Peyer's patch (tissue), 4 donors: ENCODE results near the gene RNF13. TPM values are rescaled to one million over a fixed set of nuclear protein-coding genes. Genes with fewer than 3 reads are reported as not detected.

Experiments used
- DNase-seq, 3 donors: peaks; one replicate each; pipeline ENCODE4 v3.0.0-alpha.2; 2017 to 2019
- H3K27ac ChIP-seq, 4 donors: fragments of 200-600 bp; sonication (generic); one replicate each; pipeline ENCODE4 v1.5.1; 2016 to 2019
- H3K27me3 ChIP-seq, 2 donors: fragments of 200-600 bp; sonication (generic); one replicate each; pipeline ENCODE4 v1.5.1; 2019
- H3K36me3 ChIP-seq, 3 donors: fragments of 200-600 bp; sonication (generic); one replicate each; pipeline ENCODE4 v1.5.1; 2016 to 2019
- H3K4me1 ChIP-seq, 4 donors: fragments of 200-600 bp; sonication (generic); one replicate each; pipeline ENCODE4 v1.5.1; 2016 to 2019
- H3K4me3 ChIP-seq, 4 donors: fragments of 200-600 bp; sonication (generic); 1 replicate in 3 of 4; 2 replicates in 1 of 4; pipeline ENCODE4 v1.5.1; 2016 to 2019; ENCODE audit warnings: mild to moderate bottlenecking in 1 of 4
- H3K9me3 ChIP-seq, 4 donors: fragments of 200-600 bp; sonication (generic); one replicate each; pipeline ENCODE4 v1.5.1; 2016 to 2019; ENCODE audit warnings: mild to moderate bottlenecking in 1 of 4
- CTCF ChIP-seq, 6 experiments: fragments of 450-650 bp in 4 of 6; fragments of 200-600 bp in 2 of 6; sonication (generic) in 1 of 6; IDR thresholded peaks; one replicate each; pipeline ENCODE4 v1.5.1; 2017 to 2019; ENCODE audit warnings: antibody characterized with exemption in 6 of 6, mild to moderate bottlenecking in 3 of 6, moderate library complexity in 1 of 6
- POLR2A ChIP-seq, 2 donors: fragments of 450-650 bp; IDR thresholded peaks; one replicate each; pipeline ENCODE4 v1.5.1; 2017; ENCODE audit warnings: antibody characterized with exemption in 2 of 2, mild to moderate bottlenecking in 2 of 2, moderate library complexity in 2 of 2
- total RNA-seq, 4 donors: library from RNA; depleted of rRNA; stranded (reverse); fragments of >200 nt; gene quantifications; one replicate each; pipeline ENCODE4 v1.1.0, GENCODE V29; 2016

The RNF13 gene
- total RNA-seq, 4 donors from 2014 or later: 35.0 to 74.3 (median 58.1) TPM

- Histone ChIP-seq H3K27me3 (no peaks in the 10 kb centered on the region), H3K4me3 (no peak overlapping the region), H3K27ac (no peak overlapping the region), H3K4me1 (no peaks in the 10 kb centered on the region), H3K9me3 (no peaks in the 10 kb centered on the region), H3K36me3 (no peaks in the 10 kb centered on the region)
- DNase-seq: no peak
- TF ChIP-seq CTCF (IDR thresholded peaks at IDR 0.05) (no peak), POLR2A (IDR thresholded peaks at IDR 0.05) (no peak)
These were observed 11.8 kb upstream of the RNF13 start for GRCh38 chr3:149801195-149801594.

- TF ChIP-seq CTCF (IDR thresholded peaks at IDR 0.05) (no peak), POLR2A (IDR thresholded peaks at IDR 0.05) (no peak)
- Histone ChIP-seq H3K4me1 (no peaks in the 10 kb centered on the region), H3K27ac (no peak overlapping the region), H3K36me3 (no peaks in the 10 kb centered on the region), H3K4me3 (no peak overlapping the region), H3K9me3 (no peaks in the 10 kb centered on the region), H3K27me3 (no peaks in the 10 kb centered on the region)
- no peak for DNase-seq
These were observed 11.4 kb upstream of the RNF13 start for GRCh38 chr3:149801639-149802038.

- H3K27me3 ChIP-seq: no peaks in the 10 kb centered on the region
- no peak for DNase-seq
- H3K36me3 ChIP-seq: no peaks in the 10 kb centered on the region
- H3K9me3 ChIP-seq: no peaks in the 10 kb centered on the region
- no peak for TF ChIP-seq POLR2A (IDR thresholded peaks at IDR 0.05)
- no peak for TF ChIP-seq CTCF (IDR thresholded peaks at IDR 0.05)
- no peak overlapping the region for H3K4me3 ChIP-seq
- H3K27ac ChIP-seq: no peak overlapping the region
- no peaks in the 10 kb centered on the region for H3K4me1 ChIP-seq
These were observed 6.7 kb upstream of the RNF13 start for GRCh38 chr3:149806171-149806778.

GRCh38 chr3:149808209-149808829, 4.7 kb upstream of the RNF13 start:
- Histone ChIP-seq H3K9me3 (no peaks in the 10 kb centered on the region), H3K27ac (no peak overlapping the region), H3K4me3 (no peak overlapping the region), H3K27me3 (no peaks in the 10 kb centered on the region), H3K36me3 (no peaks in the 10 kb centered on the region), H3K4me1 (peaks cover 0 to 5% (median 2%) of the 10 kb centered on the region in 4 donors)
- TF ChIP-seq POLR2A (IDR thresholded peaks at IDR 0.05) (no peak), CTCF (IDR thresholded peaks at IDR 0.05) (peak; percentile 43 to 87 (median 62))
- DNase-seq: peak; percentile 53 to 88 (median 70)

GRCh38 chr3:149809699-149810098, 3.3 kb upstream of the RNF13 start:
- TF ChIP-seq POLR2A (IDR thresholded peaks at IDR 0.05) (no peak), CTCF (IDR thresholded peaks at IDR 0.05) (no peak)
- H3K27me3 ChIP-seq: no peaks in the 10 kb centered on the region
- no peaks in the 10 kb centered on the region for H3K9me3 ChIP-seq
- H3K4me3 ChIP-seq: no peak overlapping the region
- no peak for DNase-seq
- peaks cover 0 to 12% (median 4%) of the 10 kb centered on the region in 4 donors for H3K4me1 ChIP-seq
- no peak overlapping the region for H3K27ac ChIP-seq
- no peaks in the 10 kb centered on the region for H3K36me3 ChIP-seq
